Measurements from ENCODE around the gene TMX1. TPM values are rescaled to one million over a fixed set of nuclear protein-coding genes. Genes with fewer than 3 reads are reported as not detected.
A peak's percentile ranks its signal among the peaks of the same experiment; 100 is the strongest.

The TMX1 gene
- total and polyA plus RNA-seq, 10 of the 15 experiments (the other 5 are each of a cell fraction or from before 2014, with no cell fraction given): 29.1 to 152 (median 52.0) TPM

- TF ChIP-seq MYB (IDR thresholded peaks at IDR 0.05; ENCODE audit: borderline replicate concordance, low read depth, low read length): no peak
- peak; percentile 87 for TF ChIP-seq JUNB (IDR thresholded peaks at IDR 0.05)
- no peak for TF ChIP-seq TCF3 (IDR thresholded peaks at IDR 0.05; ENCODE audit: borderline replicate concordance, insufficient read depth, low read depth, low read length)
- TF ChIP-seq RB1 (IDR thresholded peaks at IDR 0.05; ENCODE audit: borderline replicate concordance): no peak
- peak in 1 of 2 experiments; percentile 89; a peak in 2 of 4 replicates for TF ChIP-seq ETV6 (conservative IDR thresholded peaks at IDR 0.05 in 1 of 2, IDR thresholded peaks at IDR 0.05 in 1 of 2; ENCODE audit: borderline replicate concordance in 1 of 2, low read depth in 1 of 2)
- TF ChIP-seq SPI1 (IDR thresholded peaks at IDR 0.05; ENCODE audit: borderline replicate concordance, insufficient read depth, low read depth, low read length): peak; percentile 48; the same call in 1 of the 2 replicates
These were observed 55.0 kb downstream of the TMX1 start (continued) for GRCh38 chr14:51294951-51295525.

GRCh38 chr14:51295646-51296263 lies 55.7 kb downstream of the TMX1 start:
- H3K9me3 ChIP-seq (replicated peaks; ENCODE audit: control insufficient read depth, insufficient read depth, low read length): no peaks in the 10 kb centered on the region
- H3K27me3 ChIP-seq (replicated peaks in 1 of 2; ENCODE audit: control insufficient read depth in 2 of 2, insufficient read depth in 2 of 2, low read length in 1 of 2): no peaks in the 10 kb centered on the region
- ChIA-PET SMC1A (ENCODE audit: uncharacterized antibody, unreplicated experiment) (no interaction called here), RAD21 (ENCODE audit: unreplicated experiment) (no interaction called here), POLR2A (no interaction called here), CTCF (no interaction called here)
- in situ Hi-C loops (cut with MboI): no loop called here
- DNase-seq (ENCODE audit: low read depth, low spot score) (no peak), ATAC-seq (0 out of 3 replicates have a peak, but pooled peaks have one; percentile 25), FAIRE-seq (no peak)
- H3K79me2 ChIP-seq (ENCODE audit: control insufficient read depth, insufficient read depth, low read length): no peaks in the 10 kb centered on the region
- no peak overlapping the region for H3K9ac ChIP-seq (ENCODE audit: control insufficient read depth, insufficient read depth, low read length)
- H3K4me3 ChIP-seq: no peak overlapping the region
- no peaks in the 10 kb centered on the region for H3K36me3 ChIP-seq (ENCODE audit: control insufficient read depth in 2 of 2, insufficient read depth in 2 of 2, low read length in 1 of 2)
- intact Hi-C loops (cut with micrococcal nuclease; ENCODE audit: unreplicated experiment): no loop called here
- H3K4me2 ChIP-seq (ENCODE audit: control insufficient read depth, insufficient read depth): no peak overlapping the region
- WGBS (ENCODE audit: insufficient coverage, insufficient replicate concordance, low lambda C conversion rate, missing lambda C conversion rate): 51% methylated on average over 6 of the region's 6 CpGs
- no peak overlapping the region for H2AFZ ChIP-seq (ENCODE audit: control insufficient read depth, low read depth, low read length)
- no TSS peak for BruUV-seq (replicated peaks)
- H4K20me1 ChIP-seq (ENCODE audit: control insufficient read depth, insufficient read depth): no peaks in the 10 kb centered on the region
- H3K4me1 ChIP-seq (ENCODE audit: control insufficient read depth, insufficient read depth, low read length): peaks cover 11% of the 10 kb centered on the region
- H3K27ac ChIP-seq (ENCODE audit: control insufficient read depth, insufficient read depth): no peak overlapping the region
- TF ChIP-seq TAF1 (IDR thresholded peaks at IDR 0.05; ENCODE audit: borderline replicate concordance, low read depth, low read length) (no peak), BCL11A (IDR thresholded peaks at IDR 0.05; ENCODE audit: low read depth, low read length) (no peak), ZNF592 (IDR thresholded peaks at IDR 0.05) (no peak), ZBTB40 (IDR thresholded peaks at IDR 0.05; ENCODE audit: borderline replicate concordance) (no peak), SP1 (IDR thresholded peaks at IDR 0.05; ENCODE audit: low read depth, low read length) (no peak), TARDBP (IDR thresholded peaks at IDR 0.05; ENCODE audit: borderline replicate concordance) (no peak), POLR2A (IDR thresholded peaks at IDR 0.05; ENCODE audit: low read depth, low read length) (no peak)
